BJ (cell line): ENCODE measurements around the gene AGR2. TPM values are rescaled to one million over a fixed set of nuclear protein-coding genes. Genes with fewer than 3 reads are reported as not detected.

Experiments used
- CTCF ChIA-PET: fragments of 350-600 bp; formaldehyde crosslinking; extraction: SDS; loops from one replicate; lab custom pipeline; 2021; ENCODE audit warnings: antibody characterized with exemption, inconsistent platforms; lab: Yijun Ruan, JAX
- POLR2A ChIA-PET: fragments of 300-600 bp; sonication (Branson Sonifier 250); formaldehyde crosslinking; extraction: SDS; loops from one replicate; lab custom pipeline; 2021; ENCODE audit warnings: antibody characterized with exemption; lab: Charles Lee
- DNase-seq: peaks from one replicate; pipeline ENCODE4 v3.0.0-alpha.2; 2011; ENCODE audit warnings: low read depth
- H3K27me3 ChIP-seq: 2 replicates; pipeline ENCODE4 v1.6.0; 2011; ENCODE audit warnings: low read length; ENCODE audit not compliant: control insufficient read depth, insufficient read depth
- H3K36me3 ChIP-seq: 2 replicates; pipeline ENCODE4 v1.5.1; 2011; ENCODE audit warnings: low read length; ENCODE audit not compliant: control insufficient read depth, insufficient read depth
- H3K4me3 ChIP-seq: 2 replicates; pipeline ENCODE4 v1.5.1; 2011; ENCODE audit warnings: low read depth, mild to moderate bottlenecking, control low read depth, low read length
- CTCF ChIP-seq: IDR thresholded peaks from 2 replicates; pipeline ENCODE4 v1.5.1; 2011; ENCODE audit warnings: low read depth, mild to moderate bottlenecking, control low read depth, inconsistent platforms, low read length, moderate library complexity; ENCODE audit not compliant: insufficient read depth
- polyA plus RNA-seq: library from polyadenylated mRNA; depleted of rRNA; stranded (reverse); fragments of >200 nt; gene quantifications from 2 replicates; pipeline ENCODE4 v1.2.3, GENCODE V29; 2011

AGR2 gene
- polyA plus RNA-seq, 1 experiment = not detected

DNA sequence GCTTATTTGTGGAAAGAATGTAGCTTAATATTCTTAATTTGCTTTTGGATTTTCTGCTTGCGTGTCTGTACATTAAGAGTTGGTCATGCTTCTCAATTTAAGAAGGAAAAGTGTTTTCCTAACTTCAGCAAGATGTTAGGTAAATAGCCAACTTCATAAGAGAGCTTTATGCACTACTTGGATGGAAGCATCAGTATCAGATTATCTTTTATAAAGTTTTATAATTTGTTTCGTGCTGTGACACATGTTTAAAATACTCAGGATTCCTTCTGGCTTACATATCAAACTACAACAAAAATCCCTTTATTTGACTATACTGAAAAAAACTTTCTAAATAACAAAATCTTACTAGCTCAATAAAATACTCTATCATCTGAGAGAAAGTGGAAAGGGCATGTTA lies 34.8 kb upstream of the AGR2 start:
- no peak overlapping the region for H3K4me3 ChIP-seq
- no peak for TF ChIP-seq CTCF
- H3K27me3 ChIP-seq = no peaks in the 10 kb centered on the region
- H3K36me3 ChIP-seq = no peaks in the 10 kb centered on the region
- ChIA-PET CTCF (interaction anchor here (0.8 to 1.2 kb wide), 2 partner anchors 13 to 38 kb away, joined by 3 read pairs; no protein-coding TSS in a partner anchor), POLR2A (no interaction called here)
- DNase-seq = peak; percentile 85

DNA sequence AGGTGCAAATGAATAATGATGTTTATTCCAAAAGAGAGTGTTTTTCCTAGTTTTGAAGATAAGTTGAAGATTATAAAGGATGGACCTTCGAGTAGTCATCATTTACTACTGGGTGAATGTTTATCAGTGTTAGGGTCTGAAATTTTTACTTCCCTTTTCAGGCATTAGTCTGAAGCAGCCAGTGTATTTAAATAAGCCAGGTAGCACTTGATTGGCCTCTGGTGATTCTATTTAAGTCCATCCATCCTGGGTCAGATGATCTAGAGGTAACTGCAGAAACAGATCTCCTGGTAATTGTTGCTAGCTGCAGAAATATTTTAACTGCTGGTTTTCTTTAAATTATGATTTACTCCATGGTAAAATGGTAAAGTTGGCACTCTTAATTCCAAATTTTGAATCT lies 34.1 kb upstream of the AGR2 start:
- no peaks in the 10 kb centered on the region for H3K36me3 ChIP-seq
- POLR2A ChIA-PET = no interaction called here
- CTCF ChIA-PET = interaction anchor here (1.2 kb wide), 1 partner anchor 10 kb away, joined by 3 read pairs; no protein-coding TSS in a partner anchor
- DNase-seq = no peak
- no peak overlapping the region for H3K4me3 ChIP-seq
- no peaks in the 10 kb centered on the region for H3K27me3 ChIP-seq
- no peak for TF ChIP-seq CTCF

DNA sequence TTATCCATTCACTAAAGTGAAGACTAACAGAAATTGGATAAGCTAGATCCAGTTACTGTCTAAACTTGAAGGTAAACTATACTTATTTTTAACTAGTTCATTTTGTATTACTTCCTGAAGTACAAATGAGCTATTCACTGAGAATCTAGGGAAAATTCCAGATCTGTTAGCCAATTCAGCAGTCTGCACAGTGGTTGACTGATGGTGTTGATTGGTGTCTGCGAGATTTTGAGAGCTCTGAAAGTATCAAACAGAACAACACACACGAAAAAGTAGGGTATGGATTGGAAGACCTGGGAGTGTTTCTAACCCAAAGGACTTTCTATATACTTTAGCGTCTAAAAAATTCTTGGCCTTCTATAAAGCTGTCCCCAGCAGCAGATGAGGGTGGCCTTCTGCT lies 33.6 kb upstream of the AGR2 start:
- ChIA-PET CTCF (interaction anchor here (1.2 kb wide), 1 partner anchor 10 kb away, joined by 3 read pairs; no protein-coding TSS in a partner anchor), POLR2A (interaction anchor here (0.7 kb wide), 1 partner anchor 37 kb away, joined by 4 read pairs; no protein-coding TSS in a partner anchor)
- H3K27me3 ChIP-seq = no peaks in the 10 kb centered on the region
- no peak overlapping the region for H3K4me3 ChIP-seq
- no peaks in the 10 kb centered on the region for H3K36me3 ChIP-seq
- no peak for TF ChIP-seq CTCF
- DNase-seq = no peak

DNA sequence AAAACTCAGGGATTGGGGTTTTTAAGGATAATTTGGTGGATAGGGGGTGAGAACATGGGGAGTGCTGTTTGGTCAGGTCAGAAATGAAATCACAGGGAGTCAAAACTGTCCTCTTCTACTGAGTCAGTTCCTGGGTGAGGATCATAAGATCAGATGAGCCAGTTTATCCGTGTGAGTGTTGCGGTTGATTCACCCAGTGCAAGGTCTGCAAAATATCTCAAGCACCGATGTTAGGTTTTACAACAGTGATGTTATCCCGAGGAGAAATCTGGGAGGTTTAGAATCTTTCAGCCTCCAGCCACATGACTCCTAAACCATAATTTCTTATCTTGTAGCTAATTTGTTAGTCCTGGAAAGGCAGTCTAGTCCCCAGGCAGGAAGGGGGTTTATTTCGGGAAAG lies 31.7 kb upstream of the AGR2 start:
- Histone ChIP-seq H3K4me3 (no peak overlapping the region), H3K36me3 (no peaks in the 10 kb centered on the region), H3K27me3 (no peaks in the 10 kb centered on the region)
- no peak for DNase-seq
- ChIA-PET POLR2A (no interaction called here), CTCF (no interaction called here)
- TF ChIP-seq CTCF = no peak

- ChIA-PET POLR2A (no interaction called here), CTCF (no interaction called here)
- DNase-seq = no peak
- Histone ChIP-seq H3K4me3 (no peak overlapping the region), H3K27me3 (no peaks in the 10 kb centered on the region), H3K36me3 (no peaks in the 10 kb centered on the region)
- no peak for TF ChIP-seq CTCF
These were observed 28.6 kb upstream of the AGR2 start for GRCh38 chr7:16833373-16833772.
